HG02759 (cell line): ENCODE data around the gene AKAP5.
"Not testable (repeated sequence)": the region's sequence is repeated elsewhere in the genome, so short reads cannot be mapped to it uniquely, and the experiment has no call there.

ENCODE experiments used
- ATAC-seq: cut with Tn5 transposase; IDR thresholded peaks from one replicate; pipeline ENCODE4 v1.9.1; 2021; ENCODE audit warnings: mild to moderate bottlenecking, moderate library complexity; ENCODE audit not compliant: unreplicated experiment

AKAP5 gene

DNA sequence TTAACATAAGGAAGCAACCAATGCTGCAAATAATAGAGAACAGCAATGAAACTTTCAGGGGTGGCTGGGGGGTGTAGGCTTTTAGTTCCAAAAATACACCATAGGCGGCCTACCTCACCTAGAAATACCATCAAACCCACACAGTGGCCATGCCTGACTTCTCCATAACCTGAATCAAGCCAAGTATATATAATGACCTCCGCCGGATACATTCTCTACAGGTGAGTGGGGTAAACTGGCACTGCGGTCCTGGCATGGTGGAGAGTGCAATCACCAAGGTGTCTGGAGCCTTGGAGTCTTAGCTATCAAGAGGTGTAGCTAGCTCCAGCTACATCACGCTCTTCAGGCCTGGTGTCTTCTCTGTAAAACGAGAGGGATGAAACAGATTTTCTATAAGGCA lies 37.2 kb downstream of the AKAP5 start:
- ATAC-seq, result no peak

DNA sequence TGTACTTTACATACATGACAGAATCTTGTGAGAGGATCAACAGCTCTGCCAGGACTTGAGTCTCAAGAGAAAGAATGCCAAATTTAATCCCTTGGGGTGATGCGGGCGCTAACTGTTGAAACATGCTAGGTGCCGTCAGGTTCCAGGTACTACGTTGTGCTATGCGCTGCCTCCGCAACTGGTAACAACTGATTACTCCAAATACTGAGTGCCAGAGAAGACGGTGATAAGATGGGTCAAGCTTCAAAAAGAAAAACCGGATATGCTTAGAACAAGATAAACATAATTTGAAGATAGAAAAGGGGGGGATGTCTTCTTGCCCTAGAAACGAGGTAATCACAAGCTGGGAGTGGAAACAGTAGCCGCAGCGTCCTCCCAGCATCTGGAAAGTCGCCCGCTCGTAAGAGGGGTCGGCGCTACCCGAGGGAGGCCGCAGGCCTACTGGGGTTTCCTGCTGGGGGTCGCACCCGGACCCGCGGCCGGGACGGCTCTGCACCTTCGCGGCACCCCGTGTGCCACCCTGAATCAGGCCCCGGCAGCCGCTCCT lies 37.7 kb downstream of the AKAP5 start:
- ATAC-seq, result no peak

DNA sequence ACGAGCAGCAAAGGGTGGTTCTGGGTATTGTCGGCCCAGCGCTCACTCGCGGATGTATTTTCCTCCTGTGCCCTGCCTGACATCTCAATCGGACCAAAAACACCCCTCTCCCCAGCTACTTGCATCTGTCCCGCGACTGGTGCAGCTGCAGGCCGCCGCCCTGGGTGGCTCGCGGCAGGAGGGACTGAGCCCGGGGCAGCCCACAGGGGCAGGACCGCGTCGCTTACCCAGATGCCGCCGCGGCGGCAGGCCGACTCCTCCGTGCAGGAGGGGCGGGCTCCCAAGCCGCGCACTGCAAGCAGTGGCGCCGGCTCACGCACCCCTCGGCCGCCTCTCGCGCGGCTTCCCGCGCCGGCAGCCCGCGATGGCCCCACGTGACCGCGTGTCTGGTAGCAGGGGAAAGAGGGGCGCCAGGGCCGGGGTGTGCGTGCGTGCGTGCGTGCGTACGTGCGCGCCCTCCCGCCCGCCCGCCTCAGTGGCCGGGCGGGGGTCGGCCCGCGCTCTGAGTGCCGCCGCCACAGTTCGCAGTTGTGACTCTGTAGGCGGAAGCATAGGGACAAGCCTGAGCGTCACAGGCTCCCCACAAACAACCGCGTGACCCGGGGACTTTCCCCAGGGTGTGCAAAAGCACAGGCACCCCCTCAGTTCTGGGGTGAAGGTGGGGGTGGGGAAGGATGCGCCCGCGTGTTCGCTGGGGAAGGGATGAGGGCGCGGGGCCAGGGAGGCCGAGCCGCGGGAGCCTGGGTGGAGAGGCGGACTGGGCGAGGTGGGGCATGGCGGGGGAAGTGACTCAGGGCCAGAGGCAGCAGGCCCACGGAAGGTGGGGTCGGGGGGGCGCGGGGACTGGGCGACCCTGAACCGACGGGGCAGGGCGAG lies 38.4 kb downstream of the AKAP5 start, which contains the start of gene ZBTB25:
Gene ZBTB25 (minus strand): TSS at position 405 of the 876 bp plus-strand sequence. CDS start 13,305 bp downstream, outside the sequence.
- peak; percentile 67 for ATAC-seq

DNA sequence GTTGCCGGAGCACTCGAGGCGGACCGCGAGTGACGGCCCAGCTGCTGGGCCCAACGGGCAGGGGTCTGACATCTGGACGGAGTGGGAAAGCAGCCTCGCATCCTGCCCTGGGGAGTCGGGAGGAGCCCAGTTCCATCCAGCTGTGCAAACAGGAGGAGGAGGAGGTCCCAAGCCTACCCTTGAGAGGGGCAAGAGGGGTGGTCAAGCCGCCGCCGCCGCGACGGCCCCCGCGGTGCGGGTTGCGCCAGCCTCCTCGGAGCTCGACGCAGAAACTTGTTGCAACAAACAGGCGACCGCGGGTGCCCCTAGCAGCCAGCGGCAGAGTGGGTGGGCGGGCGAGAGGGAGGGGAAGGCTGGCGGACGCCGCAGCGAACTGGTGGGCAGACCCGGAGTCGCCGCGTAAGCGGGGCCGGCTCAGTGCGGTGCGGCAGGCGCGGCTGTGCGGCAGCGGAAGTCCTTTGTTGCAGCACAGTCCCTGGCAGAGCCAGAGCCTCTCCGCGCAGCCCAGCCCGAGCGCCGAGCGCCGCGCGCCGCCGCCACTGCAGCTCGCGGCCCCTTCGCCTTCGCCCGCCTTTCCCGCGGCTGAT lies 39.1 kb downstream of the AKAP5 start, which contains the start of gene ZBTB1:
Gene ZBTB1 (plus strand): TSS at position 461 of the 587 bp plus-strand sequence. CDS start 16,735 bp downstream, outside the sequence.
- ATAC-seq, result peak; percentile 24

DNA sequence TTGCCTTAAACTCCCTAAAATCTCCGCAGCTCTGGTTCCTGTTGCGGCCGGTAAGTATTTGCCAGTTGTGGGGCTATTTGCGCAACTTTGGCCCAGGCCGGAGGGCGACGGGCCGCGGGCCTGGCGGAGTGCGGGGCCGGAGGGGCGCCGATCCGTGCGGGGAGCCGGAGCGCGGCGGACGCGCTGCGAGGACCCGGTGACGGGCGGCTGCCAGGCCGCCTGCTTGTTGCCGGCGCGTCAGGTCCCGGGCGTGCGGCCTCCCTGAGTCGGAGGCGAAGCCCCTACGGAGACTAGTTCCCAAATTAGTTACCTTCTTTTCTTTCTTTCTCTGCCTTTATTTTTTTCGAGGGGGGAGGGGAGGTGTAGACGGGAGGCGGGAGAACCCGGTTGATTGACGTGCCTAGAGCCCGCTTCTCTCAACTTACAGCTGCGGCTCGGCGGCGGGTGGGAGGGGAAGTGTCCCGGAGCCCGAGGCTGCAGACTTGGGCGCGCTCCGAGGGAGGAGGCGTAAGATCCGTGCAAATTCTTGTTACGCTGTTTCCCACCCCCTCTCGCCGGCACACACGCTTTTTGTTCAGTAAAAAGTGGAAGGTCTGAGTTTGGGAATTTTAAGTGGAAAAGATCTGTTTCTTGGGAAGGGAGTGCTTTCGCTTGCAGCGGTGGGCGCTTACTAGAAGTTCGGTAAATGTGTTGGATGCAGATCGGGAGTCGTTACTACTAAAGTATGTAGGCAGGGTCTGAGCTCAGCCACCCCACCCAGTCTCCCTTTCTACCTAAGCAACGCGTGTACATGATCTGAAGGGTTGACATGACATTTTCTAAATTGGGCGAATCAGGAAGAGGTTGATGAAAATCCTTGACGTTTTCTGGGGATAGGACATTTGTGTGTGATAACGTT lies 39.8 kb downstream of the AKAP5 start:
- peak; percentile 34 for ATAC-seq

DNA sequence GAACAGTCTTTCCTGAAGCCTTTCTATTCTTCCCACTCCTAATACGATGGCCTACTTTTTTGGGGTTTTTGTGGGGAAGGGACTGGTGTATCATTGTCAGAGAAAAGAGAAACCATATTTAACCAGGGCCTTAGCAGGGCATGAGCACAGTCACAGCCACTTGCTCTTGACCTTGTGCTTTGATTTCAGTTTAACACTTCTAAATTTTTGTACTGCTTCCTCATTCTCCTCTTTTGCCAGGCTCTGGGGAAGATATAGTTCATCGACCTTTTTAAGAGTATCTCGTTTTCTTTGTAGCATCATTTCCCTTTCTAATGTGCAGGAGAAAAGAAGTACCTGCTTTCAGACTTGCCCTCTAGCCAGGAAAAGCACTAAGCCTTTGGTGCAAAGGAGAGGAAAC lies 41.4 kb downstream of the AKAP5 start:
- ATAC-seq, result no peak

DNA sequence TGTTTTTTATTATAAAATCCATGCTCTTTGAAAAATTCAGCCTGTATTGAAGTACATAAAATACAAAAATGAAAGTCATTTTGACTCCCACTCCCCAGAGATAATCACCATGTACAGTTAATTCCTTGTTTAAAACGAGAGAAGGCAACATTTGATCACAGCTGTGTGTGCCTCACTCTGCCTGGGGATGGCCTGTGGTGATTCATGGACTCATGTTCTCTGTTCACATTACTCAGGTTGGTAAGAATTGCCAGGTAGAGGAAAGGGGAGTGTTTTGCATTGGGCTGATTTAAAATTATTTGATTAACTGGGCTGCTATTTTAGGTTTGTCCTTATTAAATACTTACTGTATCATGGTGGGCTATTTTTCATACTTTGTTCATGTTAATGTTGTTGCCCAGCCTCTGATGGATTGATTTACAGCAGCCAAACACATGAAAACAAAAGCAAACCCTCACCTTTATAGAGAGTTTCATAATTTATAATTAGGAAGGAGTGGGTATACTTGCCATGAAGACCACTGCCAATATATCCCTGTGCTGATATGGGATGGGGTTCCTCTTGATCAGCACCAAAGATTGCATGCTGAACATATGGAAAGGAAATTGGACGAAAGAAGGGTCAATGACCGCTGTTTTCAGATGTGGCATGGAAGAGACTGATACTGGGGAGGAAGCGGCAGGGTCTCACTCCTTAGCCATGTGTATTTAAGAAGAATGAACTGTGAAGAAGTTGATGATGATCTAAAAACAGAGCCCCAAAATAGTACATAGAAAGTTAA lies 42.3 kb downstream of the AKAP5 start:
- ATAC-seq, result no peak

DNA sequence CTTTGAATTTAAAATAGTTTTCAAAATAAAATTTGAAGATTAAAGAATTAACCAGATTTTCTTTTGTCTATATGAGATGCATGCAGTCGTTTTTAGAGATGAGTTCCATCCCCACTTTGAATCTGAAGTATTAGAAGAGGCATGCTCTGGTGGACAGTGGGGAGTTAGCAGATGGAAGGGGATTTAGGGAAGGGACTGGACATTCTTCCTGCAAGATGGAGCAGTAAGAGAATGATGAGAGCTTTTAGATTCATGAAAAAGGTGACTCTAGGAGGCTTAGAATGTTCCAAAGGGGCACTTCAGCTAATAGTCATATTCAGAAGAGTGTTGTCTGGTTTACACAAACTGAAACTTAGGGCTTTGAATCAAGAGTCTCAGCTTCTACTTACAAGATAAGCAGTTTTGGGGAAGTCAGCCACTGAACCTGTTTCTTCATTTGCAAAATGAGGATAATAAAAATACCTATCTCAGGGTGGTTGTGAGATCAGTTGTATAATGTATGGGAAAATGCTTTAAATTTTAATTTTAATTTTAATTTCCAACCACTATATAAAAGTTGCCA lies 43.0 kb downstream of the AKAP5 start:
- no peak for ATAC-seq

DNA sequence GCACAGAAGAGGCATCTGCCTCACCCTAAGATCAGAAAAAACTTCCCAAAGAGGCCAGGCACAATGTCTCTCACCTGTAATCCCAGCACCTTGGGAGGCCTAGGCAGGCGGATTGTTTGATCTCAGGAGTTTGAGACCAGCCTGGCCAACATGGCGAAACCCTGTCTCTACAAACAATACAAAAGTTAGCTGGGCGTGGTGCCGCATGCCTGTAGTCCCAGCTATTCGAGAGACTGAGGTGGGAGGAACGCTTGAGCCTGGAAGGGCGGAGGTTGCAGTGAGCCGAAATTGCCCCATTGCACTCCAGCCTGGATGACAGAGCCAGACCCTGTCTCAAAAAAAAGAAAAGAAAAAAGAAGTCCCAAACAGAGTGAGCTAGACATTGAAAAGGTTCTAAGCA lies 43.7 kb downstream of the AKAP5 start:
- no peak for ATAC-seq

DNA sequence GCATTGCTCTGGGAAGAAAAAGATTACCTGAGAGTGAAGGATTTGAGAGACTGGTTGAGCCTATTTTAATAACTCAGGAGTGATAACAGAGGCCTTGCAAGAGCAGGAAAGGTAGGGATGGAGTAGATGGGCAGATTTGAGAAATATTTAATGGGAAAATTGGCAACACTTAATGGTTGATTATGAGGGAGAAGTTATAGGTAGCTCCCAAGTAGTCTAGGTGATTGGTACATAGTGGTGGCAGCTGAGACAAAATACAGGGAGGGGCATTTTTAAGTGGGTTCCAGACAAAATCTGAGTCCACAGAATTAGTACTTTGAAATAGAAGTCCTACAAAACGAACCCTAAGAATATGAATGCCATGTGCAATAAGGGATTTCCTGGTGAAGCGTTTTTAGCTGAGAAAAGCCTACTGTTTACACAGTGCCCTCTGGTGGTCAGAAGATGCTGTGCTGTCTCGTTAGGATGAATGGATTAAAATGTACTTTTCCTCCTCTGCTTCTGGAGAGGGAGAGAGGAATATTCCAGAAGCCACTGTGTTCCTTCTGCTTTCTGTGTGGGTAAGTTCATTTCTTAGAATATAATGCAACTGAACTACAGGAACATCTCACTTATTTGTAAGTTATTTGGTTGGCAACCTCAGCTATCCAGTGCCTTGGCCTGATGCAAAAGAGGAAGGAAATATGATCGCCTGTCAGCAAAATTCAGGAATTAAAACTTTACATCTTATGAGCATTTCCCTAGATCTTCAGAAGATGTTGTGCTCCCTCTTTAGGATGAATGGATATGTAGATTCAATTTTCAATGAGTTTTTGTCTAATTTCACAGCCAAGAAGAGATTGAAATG lies 45.7 kb downstream of the AKAP5 start:
- peak; percentile 39 for ATAC-seq

DNA sequence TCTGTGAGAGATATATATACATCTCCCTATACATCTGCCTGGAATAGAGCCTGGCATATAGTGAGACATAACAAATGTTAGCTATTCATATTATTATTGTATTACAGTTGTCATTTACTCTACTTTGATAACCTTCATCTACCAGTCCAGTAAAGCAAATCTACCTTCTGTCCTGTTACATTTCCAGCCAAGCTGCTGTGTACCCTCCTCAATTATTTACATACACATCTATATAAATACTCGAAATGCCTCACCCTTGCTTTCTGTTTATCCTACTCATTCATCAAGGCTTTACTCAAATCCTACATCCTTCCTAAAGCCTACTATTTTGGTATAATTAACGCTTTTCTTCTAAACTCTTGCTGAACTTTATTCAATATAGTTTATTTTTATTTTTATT lies 48.0 kb downstream of the AKAP5 start:
- no peak for ATAC-seq

DNA sequence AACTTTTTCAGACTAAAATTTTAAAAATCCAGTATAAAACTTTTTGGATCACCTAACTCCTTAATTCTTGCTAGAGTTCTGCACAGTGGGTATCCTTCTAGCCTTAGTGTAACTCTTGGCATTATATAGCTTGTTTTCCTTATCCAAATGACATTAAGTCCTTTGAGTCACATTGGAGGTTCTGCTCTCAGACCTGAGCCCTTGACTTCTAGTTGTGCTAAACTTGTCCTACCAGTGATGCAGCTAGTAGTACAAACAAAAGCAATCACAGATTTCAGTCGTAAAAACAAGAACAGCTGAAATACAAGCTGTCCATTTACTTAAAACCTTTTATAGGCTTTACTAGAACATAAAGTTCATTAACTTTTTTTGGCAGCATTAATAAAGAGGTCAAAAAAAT lies 49.8 kb downstream of the AKAP5 start:
- no peak for ATAC-seq

DNA sequence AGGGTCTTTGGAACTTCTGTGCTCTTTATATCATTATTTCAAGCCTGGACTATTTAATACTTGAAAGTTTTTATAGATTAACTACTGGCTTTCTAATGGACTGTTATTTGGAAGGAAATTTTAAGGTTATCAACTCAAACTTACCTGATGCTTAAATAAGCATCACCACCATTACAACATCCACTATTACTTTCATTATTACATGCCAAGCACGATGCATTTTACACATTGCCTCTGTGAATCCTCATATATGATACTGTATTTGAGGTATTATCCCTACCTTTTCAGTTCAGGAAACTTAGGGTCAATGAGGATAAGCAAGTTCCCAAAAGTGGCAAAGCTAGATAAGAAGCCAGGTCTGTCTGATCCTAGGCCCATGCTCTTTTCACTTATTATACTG lies 51.7 kb downstream of the AKAP5 start:
- ATAC-seq, result no peak

DNA sequence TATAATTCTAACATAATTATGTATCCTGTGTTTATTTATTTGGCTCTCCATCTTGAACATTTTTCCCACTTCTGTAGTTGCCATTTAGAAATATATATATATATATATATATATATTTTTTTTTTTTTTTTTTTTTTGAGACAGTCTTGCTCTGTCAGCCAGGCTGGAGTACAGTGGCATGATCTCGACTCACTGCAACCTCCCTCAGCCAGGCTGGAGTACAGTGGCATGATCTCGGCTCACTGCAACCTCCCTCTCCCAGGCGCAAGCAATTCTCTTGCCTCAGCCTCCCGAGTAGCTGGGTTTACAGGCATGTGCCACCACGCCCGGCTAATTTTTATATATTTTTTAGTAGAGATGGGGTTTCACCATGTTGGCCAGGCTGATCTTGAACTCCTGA lies 52.4 kb downstream of the AKAP5 start:
- ATAC-seq, result not testable (repeated sequence)

DNA sequence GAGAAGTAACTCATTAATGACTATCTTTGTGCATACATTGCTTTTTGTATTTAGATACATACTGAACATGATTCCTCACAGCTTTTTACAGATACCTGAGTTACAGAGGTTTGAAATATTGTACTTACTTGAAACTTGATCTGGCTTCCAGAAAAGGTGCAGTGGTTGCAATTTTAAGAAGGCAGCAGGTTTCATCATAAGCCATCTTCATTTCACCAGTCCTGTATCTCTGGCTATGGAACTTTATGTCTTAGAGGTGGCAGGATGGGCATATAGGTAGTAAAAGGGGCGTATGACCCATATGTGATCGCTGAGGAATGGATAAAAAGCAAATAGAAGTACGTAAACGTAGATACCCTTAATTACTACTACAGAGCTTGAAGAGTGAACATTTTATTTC lies 52.9 kb downstream of the AKAP5 start:
- no peak for ATAC-seq

DNA sequence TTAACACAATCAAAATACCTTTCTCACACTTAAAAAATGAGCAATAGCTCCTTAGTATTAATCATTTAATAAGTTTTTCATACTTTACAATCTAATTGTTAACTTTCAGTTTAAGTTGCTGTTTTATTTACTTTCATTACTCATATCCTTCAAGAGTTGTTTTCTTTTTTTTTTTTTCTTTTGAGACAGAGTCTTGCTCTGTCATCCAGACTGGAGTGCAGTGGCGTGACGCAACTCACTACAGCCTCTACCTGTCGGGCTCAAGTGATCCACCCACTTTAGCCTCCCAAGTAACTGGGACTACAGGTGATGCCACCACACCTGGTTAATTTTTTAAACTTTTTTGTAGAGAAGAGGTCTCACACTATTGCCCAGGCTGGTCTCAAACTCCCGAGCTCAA lies 55.4 kb downstream of the AKAP5 start:
- no peak for ATAC-seq

DNA sequence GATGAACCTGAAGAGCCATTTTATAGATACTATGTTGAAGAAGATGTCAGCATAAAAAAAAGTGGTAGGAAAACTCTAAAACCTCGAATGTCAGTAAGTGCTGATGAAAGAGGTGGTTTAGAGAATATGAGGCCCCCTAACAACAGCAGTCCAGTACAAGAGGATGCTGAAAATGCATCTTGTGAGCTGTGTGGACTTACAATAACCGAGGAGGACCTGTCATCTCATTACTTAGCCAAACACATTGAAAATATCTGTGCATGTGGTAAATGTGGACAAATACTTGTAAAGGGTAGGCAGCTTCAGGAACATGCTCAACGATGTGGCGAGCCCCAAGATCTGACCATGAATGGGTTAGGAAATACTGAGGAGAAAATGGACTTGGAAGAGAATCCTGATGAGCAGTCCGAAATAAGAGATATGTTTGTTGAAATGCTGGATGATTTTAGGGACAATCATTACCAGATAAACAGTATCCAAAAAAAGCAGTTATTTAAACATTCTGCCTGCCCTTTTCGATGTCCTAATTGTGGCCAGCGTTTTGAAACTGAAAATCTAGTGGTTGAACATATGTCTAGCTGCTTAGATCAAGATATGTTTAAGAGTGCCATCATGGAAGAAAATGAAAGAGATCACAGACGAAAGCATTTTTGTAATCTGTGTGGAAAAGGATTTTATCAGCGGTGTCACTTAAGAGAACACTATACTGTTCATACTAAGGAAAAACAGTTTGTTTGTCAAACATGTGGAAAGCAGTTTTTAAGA lies 57.5 kb downstream of the AKAP5 start:
- no peak for ATAC-seq
